ENCODE data around the gene TSPAN9. TPM values are rescaled to one million over a fixed set of nuclear protein-coding genes. Genes with fewer than 3 reads are reported as not detected.

The TSPAN9 gene
- polyA plus RNA-seq, 1 of the 3 experiments (the other 2 are of a cell fraction), result 34.9 TPM

DNA sequence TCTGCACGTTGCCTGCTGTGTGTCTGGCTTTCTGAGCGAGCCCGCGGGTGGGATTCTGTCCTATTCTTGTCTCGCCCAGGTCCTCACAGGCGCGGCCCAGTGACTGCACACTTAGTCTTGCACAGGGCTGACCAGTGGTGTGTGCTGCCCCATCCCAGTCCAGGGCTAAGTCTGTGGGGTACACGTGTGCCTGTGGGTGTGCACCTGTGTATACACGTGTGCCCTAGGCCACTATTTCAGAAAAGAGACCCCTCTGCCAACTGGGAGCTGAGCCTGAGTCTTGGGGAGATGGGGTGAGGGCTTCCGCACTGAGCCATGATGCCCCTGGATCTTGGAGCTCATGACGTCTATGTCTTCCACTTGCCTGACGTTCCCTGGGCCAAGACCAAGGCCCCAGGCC is 228.3 kb downstream of the TSPAN9 start:
- H4K20me1 ChIP-seq (ENCODE audit: insufficient read depth), result no peaks in the 10 kb centered on the region
- no peaks in the 10 kb centered on the region for H3K36me3 ChIP-seq (replicated peaks in 1 of 2; ENCODE audit: control insufficient read depth in 1 of 2, insufficient read depth in 2 of 2, low read length in 1 of 2)
- H3K79me2 ChIP-seq (ENCODE audit: insufficient read depth), result no peaks in the 10 kb centered on the region
- peaks cover under 1% of the 10 kb centered on the region for H3F3A ChIP-seq (replicated peaks; ENCODE audit: insufficient read depth)
- peaks cover under 1 to 32% of the 10 kb centered on the region in 2 experiments; a peak in 2 of 4 replicates for H3K4me1 ChIP-seq (ENCODE audit: control insufficient read depth in 1 of 2, insufficient read depth in 2 of 2, low read depth in 1 of 2, low read length in 1 of 2)
- H2AFZ ChIP-seq (ENCODE audit: low read depth), result no peak overlapping the region
- POLR2A ChIA-PET, result no interaction called here
- no peak overlapping the region for H3K4me2 ChIP-seq
- H3K9me2 ChIP-seq, result no peaks in the 10 kb centered on the region
- 71% methylated on average over 4 of the region's 12 CpGs for WGBS (ENCODE audit: low lambda C conversion rate)
- no peak overlapping the region for H3K9ac ChIP-seq
- no peak overlapping the region for H3K27ac ChIP-seq (ENCODE audit: low read depth in 2 of 2, low read length in 1 of 2)
- CTCF ChIA-PET, result interaction anchor here (0.9 to 3.8 kb wide), 7 partner anchors 9 to 498 kb away, joined by 3 to 23 read pairs (median 5); no protein-coding TSS in a partner anchor
- no peaks in the 10 kb centered on the region for H3K27me3 ChIP-seq (ENCODE audit: insufficient read depth)
- no peak for TF ChIP-seq GATA2 (CRISPR knock-in tag; IDR thresholded peaks at IDR 0.05)
- TF ChIP-seq SIN3A (IDR thresholded peaks at IDR 0.05; ENCODE audit: borderline replicate concordance, low read depth, low read length), result no peak
- no peak for TF ChIP-seq ELF1 (IDR thresholded peaks at IDR 0.05)
- TF ChIP-seq JUND (IDR thresholded peaks at IDR 0.05), result no peak
- no peak for TF ChIP-seq POLR2AphosphoS5 (IDR thresholded peaks at IDR 0.05; ENCODE audit: low read depth, low read length)
- no peak for TF ChIP-seq NFIC (IDR thresholded peaks at IDR 0.05; ENCODE audit: borderline replicate concordance)
- TF ChIP-seq FOSL2 (IDR thresholded peaks at IDR 0.05; ENCODE audit: borderline replicate concordance, low read depth), result no peak
- no peak for TF ChIP-seq CHD2 (IDR thresholded peaks at IDR 0.05; ENCODE audit: low read length, partially characterized antibody)
- TF ChIP-seq SMC3 (IDR thresholded peaks at IDR 0.05; ENCODE audit: low read depth, low read length), result no peak
- no peak for TF ChIP-seq RCOR1 (IDR thresholded peaks at IDR 0.05; ENCODE audit: low read length)
- no peak for TF ChIP-seq CTCF (IDR thresholded peaks at IDR 0.05)
- no peak for TF ChIP-seq EZH2phosphoT487 (IDR thresholded peaks at IDR 0.05; ENCODE audit: borderline replicate concordance, low read depth)
- TF ChIP-seq GABPA (IDR thresholded peaks at IDR 0.05; ENCODE audit: low read depth), result no peak
- H3K4me3 ChIP-seq (ENCODE audit: low read depth in 2 of 2, low read length in 1 of 2), result no peak overlapping the region
- H3K9me3 ChIP-seq, result no peaks in the 10 kb centered on the region
- DNase-seq, result no peak

DNA sequence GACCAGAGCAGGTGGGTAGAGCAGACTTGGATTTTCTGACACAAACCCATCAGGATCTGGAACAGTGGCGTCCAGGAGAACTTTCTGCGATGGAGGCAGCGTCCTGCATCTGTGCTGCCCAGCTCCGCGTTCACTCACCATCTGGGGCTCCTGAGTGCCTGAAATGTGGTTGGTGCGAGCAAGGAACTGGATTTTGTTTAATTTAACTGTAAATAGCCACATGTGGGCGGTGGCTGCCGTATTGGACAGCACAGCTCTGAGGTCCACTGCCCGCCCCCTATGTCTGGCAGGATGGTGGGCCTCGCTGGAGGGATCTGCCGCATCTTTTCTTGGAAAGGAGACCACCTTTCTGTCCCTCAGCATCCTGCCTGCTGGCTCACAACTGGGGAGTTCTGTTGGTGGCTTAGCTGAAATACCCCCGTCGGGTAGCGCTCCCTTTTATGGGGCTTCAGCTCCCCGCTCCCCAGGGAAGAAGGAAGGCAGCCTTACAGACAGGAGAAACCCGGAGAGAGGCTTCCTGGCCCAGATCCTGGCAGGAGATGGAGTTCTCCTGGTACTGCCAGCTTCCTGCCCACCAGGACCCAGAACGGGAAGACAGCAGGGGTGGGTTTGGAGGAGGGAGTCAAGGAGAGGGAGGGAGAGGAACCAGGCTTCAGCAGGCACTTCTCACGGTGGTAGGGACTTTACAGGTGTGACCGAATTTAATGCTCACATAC is 228.9 kb downstream of the TSPAN9 start:
- Histone ChIP-seq H3K36me3 (replicated peaks in 1 of 2; ENCODE audit: control insufficient read depth in 1 of 2, insufficient read depth in 2 of 2, low read length in 1 of 2) (no peaks in the 10 kb centered on the region), H3K27ac (ENCODE audit: low read depth in 2 of 2, low read length in 1 of 2) (no peak overlapping the region), H3F3A (replicated peaks; ENCODE audit: insufficient read depth) (no peaks in the 10 kb centered on the region), H3K4me1 (ENCODE audit: control insufficient read depth in 1 of 2, insufficient read depth in 2 of 2, low read depth in 1 of 2, low read length in 1 of 2) (peaks cover 0 to 29% of the 10 kb centered on the region in 2 experiments; a peak in 1 of 4 replicates), H2AFZ (ENCODE audit: low read depth) (no peak overlapping the region), H3K9ac (no peak overlapping the region), H3K4me3 (ENCODE audit: low read depth in 2 of 2, low read length in 1 of 2) (no peak overlapping the region), H3K79me2 (ENCODE audit: insufficient read depth) (no peaks in the 10 kb centered on the region), H3K4me2 (no peak overlapping the region), H3K9me3 (no peaks in the 10 kb centered on the region), H3K27me3 (ENCODE audit: insufficient read depth) (no peaks in the 10 kb centered on the region), H4K20me1 (ENCODE audit: insufficient read depth) (no peaks in the 10 kb centered on the region), H3K9me2 (no peaks in the 10 kb centered on the region)
- CTCF ChIA-PET, result interaction anchor here (0.9 to 3.8 kb wide), 9 partner anchors 8 to 498 kb away, joined by 3 to 23 read pairs (median 4); no protein-coding TSS in a partner anchor
- DNase-seq, result no peak
- WGBS (ENCODE audit: low lambda C conversion rate), result 90% methylated on average over 14 of the region's 19 CpGs
- POLR2A ChIA-PET, result no interaction called here
- TF ChIP-seq, protein P1, sequence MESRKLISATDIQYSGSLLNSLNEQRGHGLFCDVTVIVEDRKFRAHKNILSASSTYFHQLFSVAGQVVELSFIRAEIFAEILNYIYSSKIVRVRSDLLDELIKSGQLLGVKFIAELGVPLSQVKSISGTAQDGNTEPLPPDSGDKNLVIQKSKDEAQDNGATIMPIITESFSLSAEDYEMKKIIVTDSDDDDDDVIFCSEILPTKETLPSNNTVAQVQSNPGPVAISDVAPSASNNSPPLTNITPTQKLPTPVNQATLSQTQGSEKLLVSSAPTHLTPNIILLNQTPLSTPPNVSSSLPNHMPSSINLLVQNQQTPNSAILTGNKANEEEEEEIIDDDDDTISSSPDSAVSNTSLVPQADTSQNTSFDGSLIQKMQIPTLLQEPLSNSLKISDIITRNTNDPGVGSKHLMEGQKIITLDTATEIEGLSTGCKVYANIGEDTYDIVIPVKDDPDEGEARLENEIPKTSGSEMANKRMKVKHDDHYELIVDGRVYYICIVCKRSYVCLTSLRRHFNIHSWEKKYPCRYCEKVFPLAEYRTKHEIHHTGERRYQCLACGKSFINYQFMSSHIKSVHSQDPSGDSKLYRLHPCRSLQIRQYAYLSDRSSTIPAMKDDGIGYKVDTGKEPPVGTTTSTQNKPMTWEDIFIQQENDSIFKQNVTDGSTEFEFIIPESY (IDR thresholded peaks at IDR 0.05; ENCODE audit: borderline replicate concordance, low read depth), result no peak
- TF ChIP-seq REST (IDR thresholded peaks at IDR 0.05; ENCODE audit: low read depth, low read length), result no peak
- no peak for TF ChIP-seq FOSL2 (IDR thresholded peaks at IDR 0.05; ENCODE audit: borderline replicate concordance, low read depth)
- no peak for TF ChIP-seq TAF1 (IDR thresholded peaks at IDR 0.05; ENCODE audit: borderline replicate concordance, low read depth, low read length)
- no peak for TF ChIP-seq NFIC (IDR thresholded peaks at IDR 0.05; ENCODE audit: borderline replicate concordance)
- no peak for TF ChIP-seq RFX5 (IDR thresholded peaks at IDR 0.05; ENCODE audit: low read length)
- no peak for TF ChIP-seq USF2 (IDR thresholded peaks at IDR 0.05; ENCODE audit: borderline replicate concordance, low read depth, low read length)
- no peak for TF ChIP-seq GABPA (IDR thresholded peaks at IDR 0.05; ENCODE audit: low read depth)
- TF ChIP-seq ELF1 (IDR thresholded peaks at IDR 0.05), result no peak
- no peak for TF ChIP-seq TCF12 (IDR thresholded peaks at IDR 0.05)

All from SK-N-SH (cell line).